GM12801 (cell line): Measurements from ENCODE around the gene KMT2C.

Experiments used
- TF ChIP-seq, protein P1 (sequence below): IDR thresholded peaks from one replicate; pipeline ENCODE4 v1.5.1; 2011; ENCODE audit warnings: control low read depth; ENCODE audit not compliant: insufficient read length; ENCODE audit errors: extremely low read depth

KMT2C gene

DNA sequence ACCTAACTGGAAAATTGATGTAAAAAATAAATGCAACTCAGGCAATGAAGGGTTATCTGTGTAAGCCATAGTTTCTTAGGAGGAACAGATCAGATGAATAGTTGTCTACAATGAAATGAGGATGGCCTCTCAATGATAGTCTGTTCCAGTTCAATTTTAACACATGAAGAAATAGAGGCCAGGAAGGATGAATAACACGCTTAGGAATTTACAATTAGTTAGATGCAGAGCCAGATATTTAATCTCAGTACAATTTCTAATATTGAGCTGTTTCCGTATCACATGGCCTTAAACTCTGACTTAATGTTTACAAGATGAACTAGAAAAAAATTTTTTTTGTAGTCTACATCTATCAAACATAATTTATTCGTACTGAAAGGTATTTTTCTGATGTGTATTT is 233.7 kb downstream of the KMT2C start:
- TF ChIP-seq, protein P1, sequence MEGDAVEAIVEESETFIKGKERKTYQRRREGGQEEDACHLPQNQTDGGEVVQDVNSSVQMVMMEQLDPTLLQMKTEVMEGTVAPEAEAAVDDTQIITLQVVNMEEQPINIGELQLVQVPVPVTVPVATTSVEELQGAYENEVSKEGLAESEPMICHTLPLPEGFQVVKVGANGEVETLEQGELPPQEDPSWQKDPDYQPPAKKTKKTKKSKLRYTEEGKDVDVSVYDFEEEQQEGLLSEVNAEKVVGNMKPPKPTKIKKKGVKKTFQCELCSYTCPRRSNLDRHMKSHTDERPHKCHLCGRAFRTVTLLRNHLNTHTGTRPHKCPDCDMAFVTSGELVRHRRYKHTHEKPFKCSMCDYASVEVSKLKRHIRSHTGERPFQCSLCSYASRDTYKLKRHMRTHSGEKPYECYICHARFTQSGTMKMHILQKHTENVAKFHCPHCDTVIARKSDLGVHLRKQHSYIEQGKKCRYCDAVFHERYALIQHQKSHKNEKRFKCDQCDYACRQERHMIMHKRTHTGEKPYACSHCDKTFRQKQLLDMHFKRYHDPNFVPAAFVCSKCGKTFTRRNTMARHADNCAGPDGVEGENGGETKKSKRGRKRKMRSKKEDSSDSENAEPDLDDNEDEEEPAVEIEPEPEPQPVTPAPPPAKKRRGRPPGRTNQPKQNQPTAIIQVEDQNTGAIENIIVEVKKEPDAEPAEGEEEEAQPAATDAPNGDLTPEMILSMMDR, result no peak

DNA sequence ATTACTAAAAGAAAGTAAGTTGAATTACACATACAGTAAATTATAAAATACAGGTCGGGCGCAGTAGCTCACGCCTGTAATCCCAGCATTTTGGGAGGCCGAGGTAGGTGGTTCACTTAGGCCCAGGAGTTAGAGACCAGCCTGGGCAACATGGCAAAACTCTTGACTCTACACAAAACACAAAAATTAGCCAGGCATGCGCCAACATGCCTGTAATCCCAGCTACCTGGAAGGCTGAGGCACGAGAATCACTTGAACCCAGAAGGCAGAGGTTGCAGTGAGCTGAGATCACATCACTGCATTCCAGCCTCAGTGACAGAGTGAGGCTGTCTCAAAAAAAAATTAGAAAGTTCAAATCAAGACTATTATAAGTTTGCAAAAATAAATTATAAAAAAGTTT is 235.4 kb downstream of the KMT2C start:
- TF ChIP-seq, protein P1, result no peak

DNA sequence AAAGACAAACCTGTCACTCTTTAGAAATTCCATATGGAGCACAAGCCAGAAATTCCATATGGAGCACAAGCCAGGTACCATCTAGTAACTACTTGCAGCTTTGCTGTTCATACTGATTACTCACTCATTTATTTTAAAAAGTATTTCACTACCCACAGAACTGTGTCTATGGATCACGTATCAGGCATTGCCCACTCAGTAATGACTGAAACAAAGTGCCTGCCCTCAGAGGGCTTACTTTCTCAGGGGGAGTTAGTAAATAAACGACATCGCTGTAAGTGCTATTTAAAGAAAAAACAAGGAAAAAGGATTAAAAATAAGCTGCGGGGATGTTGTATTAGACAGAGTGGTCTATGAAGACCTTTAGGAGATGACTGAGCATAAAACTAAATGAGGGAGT is 239.4 kb downstream of the KMT2C start:
- TF ChIP-seq, protein P1, result no peak

DNA sequence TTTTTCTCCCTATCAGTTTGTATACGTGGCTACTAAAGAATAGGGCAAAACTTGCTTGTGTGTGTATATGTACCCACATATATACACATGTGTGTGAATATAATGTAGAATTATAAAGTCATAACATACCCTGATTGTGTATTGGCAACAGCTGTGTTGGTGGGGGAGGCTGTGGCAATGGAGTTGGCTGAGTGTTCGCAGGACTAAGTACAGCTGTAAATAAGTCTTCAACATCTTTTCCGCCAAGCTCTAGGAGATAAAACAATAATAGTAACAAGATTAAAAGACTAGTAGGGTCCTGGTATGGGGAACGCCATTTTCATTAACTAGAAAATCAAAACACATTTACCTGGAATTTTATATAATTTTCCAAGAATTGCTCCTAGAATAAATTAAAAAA is 241.9 kb downstream of the KMT2C start:
- TF ChIP-seq, protein P1, result no peak

DNA sequence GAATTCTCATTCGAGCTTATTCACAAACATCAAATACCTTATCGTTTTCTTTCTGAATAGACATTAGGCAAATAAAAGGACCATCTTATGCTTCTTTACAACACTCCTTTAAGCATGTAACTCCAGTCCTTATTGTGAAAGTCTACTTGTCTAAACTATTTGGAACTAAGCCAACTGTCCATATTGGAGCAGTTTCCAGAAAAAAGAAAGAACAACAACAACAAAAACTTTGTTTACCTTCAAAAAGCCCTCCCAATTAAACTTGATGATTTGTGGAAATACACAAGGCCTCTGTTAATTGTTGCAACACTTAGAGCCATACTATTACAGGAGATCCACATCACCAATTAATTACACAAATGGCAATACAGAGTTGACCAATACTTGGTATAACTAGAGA is 246.7 kb downstream of the KMT2C start:
- TF ChIP-seq, protein P1, result no peak

DNA sequence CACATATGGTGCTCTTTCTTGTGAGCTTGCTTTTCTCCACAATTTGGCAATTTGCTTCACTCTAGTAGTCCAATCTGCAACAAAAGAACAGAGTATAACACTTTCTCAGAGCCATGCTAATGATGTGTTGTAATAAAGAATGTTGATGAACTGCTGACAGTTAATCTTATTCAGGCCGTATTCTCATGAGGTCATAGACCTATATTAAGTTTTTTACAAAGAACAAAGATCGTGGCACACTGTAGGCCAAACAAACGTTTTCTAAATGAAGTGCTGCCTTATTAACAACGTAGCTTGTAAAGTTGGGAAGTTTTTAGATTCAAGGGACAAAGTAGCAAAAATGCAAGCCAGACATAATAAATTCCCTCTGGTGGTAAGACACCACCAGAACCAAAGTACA is 250.2 kb downstream of the KMT2C start:
- TF ChIP-seq, protein P1, result no peak

DNA sequence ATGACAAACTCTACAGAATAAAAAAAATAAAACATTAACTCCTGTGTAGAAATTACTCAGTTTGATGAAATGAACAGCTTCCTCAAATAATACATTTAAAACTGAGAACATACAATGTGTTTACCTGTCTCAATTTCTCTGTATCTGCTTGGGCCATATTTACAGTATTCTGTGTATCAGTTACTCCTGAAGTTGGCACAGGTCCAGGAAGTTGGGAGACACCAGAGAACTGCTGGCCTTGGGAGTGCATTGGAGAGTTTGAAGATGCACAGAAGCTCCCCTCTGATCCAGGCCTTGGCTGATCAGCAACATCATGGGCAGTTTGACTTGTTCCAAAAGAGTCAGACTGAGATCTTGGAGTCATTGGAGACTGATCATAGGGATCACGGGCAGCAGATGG is 255.2 kb downstream of the KMT2C start:
- TF ChIP-seq, protein P1, result no peak

DNA sequence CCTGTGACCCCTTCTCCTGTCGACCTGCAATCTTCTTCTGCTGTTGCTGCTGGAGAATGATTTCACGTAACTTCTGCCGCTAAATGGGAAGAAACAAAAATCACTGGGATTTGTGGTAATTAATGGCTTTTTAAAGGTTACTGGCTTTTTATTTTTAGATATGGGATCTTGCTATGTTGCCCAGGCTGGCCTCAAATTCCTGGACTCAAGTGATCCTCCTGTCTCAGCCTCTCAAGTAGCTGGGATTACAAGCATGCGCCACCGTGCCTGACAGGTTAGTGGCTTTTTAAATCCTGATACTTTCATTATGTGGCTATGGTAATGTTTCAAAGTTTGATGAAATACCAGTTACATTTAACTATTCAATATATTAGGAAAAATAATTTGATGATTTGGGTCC is 255.8 kb downstream of the KMT2C start:
- TF ChIP-seq, protein P1, result no peak
